Astrocyte (in vitro differentiated cells and primary cell): Measurements from ENCODE around the gene HAPLN1.

Experiments
- EZH2 ChIP-seq: IDR thresholded peaks from 2 replicates; pipeline ENCODE4 v1.6.1; 2012; ENCODE audit warnings: mild to moderate bottlenecking, low read length, inconsistent platforms; ENCODE audit not compliant: insufficient read depth
- TF ChIP-seq, protein P1 (sequence below): IDR thresholded peaks from 2 replicates; pipeline ENCODE4 v1.5.1; 2011; ENCODE audit warnings: low read depth, mild to moderate bottlenecking, inconsistent platforms, low read length, moderate library complexity; ENCODE audit not compliant: insufficient read depth

- TF ChIP-seq EZH2 = no peak
- TF ChIP-seq, protein P1, sequence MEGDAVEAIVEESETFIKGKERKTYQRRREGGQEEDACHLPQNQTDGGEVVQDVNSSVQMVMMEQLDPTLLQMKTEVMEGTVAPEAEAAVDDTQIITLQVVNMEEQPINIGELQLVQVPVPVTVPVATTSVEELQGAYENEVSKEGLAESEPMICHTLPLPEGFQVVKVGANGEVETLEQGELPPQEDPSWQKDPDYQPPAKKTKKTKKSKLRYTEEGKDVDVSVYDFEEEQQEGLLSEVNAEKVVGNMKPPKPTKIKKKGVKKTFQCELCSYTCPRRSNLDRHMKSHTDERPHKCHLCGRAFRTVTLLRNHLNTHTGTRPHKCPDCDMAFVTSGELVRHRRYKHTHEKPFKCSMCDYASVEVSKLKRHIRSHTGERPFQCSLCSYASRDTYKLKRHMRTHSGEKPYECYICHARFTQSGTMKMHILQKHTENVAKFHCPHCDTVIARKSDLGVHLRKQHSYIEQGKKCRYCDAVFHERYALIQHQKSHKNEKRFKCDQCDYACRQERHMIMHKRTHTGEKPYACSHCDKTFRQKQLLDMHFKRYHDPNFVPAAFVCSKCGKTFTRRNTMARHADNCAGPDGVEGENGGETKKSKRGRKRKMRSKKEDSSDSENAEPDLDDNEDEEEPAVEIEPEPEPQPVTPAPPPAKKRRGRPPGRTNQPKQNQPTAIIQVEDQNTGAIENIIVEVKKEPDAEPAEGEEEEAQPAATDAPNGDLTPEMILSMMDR = no peak
These were observed 30.1 kb upstream of the HAPLN1 start for GRCh38 chr5:83750749-83751148.
